Stimulated activated CD4-positive, alpha-beta T cell treated with anti-CD3 and anti-CD28 coated beads, Interleukin-2, amount 100 ng/mL, for 24 hours (primary cell): ENCODE data around the gene CCDC116.

ENCODE experiments used
- DNase-seq, 2 donors: peaks; one replicate each; pipeline ENCODE4 v3.0.0-alpha.2; 2020

Gene CCDC116

GRCh38 chr22:21682385-21683175 is 50.0 kb downstream of the CCDC116 start:
- DNase-seq = no peak

DNA sequence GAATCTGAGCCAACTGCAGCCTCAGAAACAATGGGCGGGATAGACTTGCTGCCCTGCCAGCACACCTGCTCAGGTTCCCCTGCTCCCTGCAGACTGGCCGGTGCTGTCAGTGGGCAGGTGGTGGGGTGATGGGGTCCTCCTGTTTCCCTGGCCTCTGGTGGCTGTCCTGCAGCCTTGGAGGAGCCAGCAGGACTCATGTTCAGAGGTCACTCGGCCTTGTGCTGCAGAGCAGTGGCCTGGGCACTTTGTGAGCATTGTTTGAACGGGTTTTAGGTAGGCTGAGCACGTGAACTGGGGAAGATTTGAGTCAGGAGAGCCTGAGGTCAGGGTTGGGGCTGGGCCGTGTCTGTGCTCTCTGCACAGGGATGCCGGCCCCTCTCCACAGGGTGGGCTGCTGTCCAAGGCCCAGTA is 50.8 kb downstream of the CCDC116 start:
- DNase-seq = no peak

GRCh38 chr22:21684492-21685163 is 52.1 kb downstream of the CCDC116 start:
- no peak for DNase-seq

DNA sequence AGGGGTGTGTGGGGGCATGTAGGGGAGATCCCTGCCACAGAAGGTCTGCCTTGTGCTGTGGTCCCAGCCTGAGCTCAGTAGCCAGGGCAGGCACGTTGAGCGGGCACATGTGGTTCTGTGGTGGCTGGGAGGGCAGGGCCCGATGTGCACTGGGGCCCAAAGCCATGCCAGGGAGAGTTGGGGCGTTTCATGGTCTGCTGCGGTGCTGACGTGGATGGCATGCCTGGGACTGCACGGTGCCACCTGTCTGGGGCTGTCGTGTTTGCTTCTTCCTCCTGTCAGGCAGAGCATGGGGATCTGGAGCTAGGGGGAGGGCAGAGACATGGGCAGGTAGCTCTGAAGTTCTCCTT is 52.6 kb downstream of the CCDC116 start:
- DNase-seq = no peak

DNA sequence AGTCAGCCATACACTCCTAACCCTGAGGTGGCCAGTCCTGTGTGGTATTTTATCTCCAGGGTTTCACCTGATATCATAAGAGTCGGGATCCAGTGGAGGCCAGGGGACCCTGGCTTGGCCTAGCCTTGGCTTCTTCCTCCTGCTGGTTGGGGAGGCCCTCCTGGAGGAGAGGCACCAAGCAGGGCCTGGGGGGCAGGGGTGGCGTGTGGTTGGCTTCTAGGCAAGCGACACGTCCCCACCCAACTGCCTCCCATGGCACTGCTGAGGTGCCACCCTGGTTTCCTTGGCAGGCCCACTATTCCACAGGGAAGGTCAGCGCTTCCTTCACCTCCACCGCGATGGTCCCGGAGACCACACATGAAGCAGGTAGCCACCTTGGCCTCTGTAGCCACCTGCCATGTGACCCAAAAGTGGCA is 53.6 kb downstream of the CCDC116 start:
- DNase-seq = no peak
